ENCODE results near the gene COMT.

DNA sequence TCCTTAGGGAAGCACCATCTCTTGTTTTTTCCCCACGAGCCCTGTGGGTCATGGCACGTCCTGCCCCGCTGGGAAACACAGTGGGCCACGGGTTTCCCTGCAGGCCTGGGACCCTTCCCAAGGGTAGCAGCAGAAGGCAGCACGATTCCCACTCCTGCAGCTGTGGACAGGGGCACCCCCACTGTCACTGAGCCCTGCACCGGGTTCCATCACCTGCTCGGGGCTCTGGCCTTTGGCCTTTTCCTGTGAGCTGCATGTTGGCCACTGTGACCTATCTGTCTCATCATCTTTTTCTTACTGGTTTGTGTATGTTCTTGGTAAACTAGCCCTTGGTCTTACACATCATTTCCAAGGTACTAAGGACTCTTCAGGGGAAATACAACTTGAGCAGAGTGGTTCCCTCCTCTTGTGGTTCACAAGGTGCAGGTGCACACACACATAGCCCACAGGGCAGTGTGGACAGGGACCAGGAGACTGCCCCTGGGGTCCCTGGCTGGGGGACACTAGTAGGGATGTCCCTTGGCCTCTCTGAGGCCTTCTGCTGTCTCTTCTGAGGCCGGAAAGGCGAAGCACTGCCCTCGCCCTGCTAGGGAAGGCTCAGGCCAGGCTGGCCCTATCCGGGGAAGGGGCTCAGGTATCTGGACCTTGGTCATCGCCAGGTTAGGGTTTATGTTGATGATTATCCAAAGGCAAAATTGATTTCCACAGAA is 19.1 kb downstream of the COMT start:
- TF ChIP-seq CTCF (IDR thresholded peaks at IDR 0.05), result no peak
- TF ChIP-seq POLR2A (IDR thresholded peaks at IDR 0.05), result no peak
